Coronary artery (tissue), 2 donors: ENCODE results near the gene QRICH2.
"Not testable (repeated sequence)": the region's sequence is repeated elsewhere in the genome, so short reads cannot be mapped to it uniquely, and the experiment has no call there.

Experiments used
- DNase-seq: peaks from one replicate; pipeline ENCODE4 v3.0.0-alpha.2; 2017; ENCODE audit warnings: low spot score
- H3K27ac ChIP-seq, 2 donors: fragments of 200-600 bp; sonication (generic); one replicate each; pipeline ENCODE4 v1.5.1; 2016 to 2019
- H3K4me3 ChIP-seq: fragments of 200-600 bp; sonication (generic); 2 replicates; pipeline ENCODE4 v1.5.1; 2016; ENCODE audit warnings: mild to moderate bottlenecking, moderate library complexity
- TF ChIP-seq, protein P1 (sequence below): fragments of 200-600 bp; sonication (generic); IDR thresholded peaks from one replicate; pipeline ENCODE4 v1.5.1; 2019; ENCODE audit warnings: antibody characterized with exemption

Gene QRICH2

DNA sequence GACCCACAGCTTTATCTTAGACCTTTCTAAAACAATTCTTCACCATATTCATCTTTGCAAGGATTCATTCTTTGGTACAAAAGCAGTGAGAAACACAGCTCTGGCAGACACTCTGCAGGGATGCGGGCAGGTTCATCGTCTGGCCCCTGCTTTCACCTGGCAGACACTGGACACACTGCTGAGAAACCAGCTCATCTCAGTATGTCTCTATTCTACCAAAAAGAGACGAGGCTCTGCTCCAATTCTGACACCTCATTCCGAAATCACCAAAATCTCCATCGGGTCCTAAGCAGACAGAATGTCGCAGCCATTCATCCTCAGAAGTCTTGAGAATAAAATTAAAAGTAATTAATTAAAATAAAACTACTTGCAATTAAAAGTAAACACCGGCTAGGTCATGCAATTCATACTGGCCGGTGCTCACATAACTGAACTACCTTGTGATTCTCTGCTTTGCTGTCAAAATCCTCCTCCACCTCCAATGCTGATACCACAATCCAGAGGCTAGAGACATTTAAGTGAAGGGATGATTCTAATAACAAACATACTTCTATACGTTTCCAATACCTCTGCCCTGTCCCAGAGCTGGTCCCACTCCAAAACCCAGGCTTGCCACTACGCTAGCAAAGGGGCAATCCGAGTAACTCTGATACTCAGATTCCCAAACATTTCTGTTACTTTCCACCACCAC, 69.1 kb downstream of the QRICH2 start:
- TF ChIP-seq, protein P1, sequence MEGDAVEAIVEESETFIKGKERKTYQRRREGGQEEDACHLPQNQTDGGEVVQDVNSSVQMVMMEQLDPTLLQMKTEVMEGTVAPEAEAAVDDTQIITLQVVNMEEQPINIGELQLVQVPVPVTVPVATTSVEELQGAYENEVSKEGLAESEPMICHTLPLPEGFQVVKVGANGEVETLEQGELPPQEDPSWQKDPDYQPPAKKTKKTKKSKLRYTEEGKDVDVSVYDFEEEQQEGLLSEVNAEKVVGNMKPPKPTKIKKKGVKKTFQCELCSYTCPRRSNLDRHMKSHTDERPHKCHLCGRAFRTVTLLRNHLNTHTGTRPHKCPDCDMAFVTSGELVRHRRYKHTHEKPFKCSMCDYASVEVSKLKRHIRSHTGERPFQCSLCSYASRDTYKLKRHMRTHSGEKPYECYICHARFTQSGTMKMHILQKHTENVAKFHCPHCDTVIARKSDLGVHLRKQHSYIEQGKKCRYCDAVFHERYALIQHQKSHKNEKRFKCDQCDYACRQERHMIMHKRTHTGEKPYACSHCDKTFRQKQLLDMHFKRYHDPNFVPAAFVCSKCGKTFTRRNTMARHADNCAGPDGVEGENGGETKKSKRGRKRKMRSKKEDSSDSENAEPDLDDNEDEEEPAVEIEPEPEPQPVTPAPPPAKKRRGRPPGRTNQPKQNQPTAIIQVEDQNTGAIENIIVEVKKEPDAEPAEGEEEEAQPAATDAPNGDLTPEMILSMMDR, result no peak
- no peak for DNase-seq
- peak overlapping the region; percentile 69 for H3K4me3 ChIP-seq
- H3K27ac ChIP-seq, result no peak overlapping the region

DNA sequence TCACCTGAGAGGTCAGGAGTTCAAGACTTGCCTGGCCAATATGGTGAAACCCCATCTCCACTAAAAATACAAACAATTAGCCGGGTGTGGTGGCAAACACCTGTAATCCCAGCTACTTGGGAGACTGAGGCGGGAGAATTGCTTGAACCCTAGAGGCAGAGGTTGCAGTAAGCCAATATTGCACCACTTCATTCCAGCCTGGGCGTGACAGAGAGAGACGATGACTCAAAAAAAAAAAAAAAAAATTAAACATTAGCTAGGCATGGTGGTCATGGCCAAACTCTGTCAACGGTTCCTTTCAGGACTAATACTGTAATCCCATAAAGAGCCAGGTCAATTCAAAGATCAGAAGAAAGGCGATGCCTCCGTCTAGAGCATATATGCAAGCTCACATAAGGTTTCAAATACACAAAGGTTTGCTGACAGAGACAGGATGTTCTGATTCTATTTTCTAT, 70.2 kb downstream of the QRICH2 start:
- no peak overlapping the region for H3K27ac ChIP-seq
- TF ChIP-seq, protein P1, result no peak

DNA sequence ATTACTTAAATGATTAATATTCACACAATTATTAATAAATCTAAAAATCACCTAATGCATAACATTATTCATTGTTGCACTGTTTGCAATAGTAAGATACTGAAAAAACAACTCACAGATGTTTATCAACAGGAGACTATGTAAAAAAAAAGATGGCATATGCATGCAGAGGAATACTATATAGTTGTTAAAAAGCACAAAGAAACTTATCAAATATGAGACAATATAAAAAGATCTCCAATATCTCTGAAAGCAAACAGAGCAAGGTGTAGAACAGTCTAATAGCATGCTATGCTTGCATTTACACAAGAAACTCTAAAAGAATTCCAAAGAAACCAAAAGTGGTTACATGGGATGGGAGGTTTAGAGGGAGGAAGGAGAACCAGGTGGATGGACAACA, 71.5 kb downstream of the QRICH2 start:
- Histone ChIP-seq H3K27ac (no peak overlapping the region), H3K4me3 (no peak overlapping the region)
- no peak for DNase-seq
- TF ChIP-seq, protein P1, result no peak

More for the DNA sequence above, 70.2 kb downstream of the QRICH2 start:
- no peak for DNase-seq
- no peak overlapping the region for H3K4me3 ChIP-seq

DNA sequence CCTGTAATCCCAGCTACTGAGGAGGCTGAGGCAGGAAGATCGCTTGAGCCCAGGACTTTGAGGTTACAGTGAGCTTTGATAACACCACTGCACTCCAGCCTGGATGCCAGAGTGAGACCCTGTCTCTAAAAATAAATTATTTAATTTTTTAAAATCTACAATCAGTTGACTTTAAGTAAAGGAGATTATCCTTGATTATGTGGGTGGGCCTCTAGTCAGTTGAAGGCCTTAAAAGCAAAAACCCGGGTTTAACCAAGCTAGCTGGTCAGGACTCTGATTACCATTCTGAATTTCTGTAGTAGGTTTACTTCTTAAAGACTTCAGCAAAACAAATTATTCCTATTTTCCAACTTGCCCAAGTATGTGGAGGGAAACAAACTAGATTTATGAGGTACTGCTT, 72.2 kb downstream of the QRICH2 start:
- no peak for DNase-seq
- Histone ChIP-seq H3K27ac (no peak overlapping the region), H3K4me3 (no peak overlapping the region)
- TF ChIP-seq, protein P1, result no peak

DNA sequence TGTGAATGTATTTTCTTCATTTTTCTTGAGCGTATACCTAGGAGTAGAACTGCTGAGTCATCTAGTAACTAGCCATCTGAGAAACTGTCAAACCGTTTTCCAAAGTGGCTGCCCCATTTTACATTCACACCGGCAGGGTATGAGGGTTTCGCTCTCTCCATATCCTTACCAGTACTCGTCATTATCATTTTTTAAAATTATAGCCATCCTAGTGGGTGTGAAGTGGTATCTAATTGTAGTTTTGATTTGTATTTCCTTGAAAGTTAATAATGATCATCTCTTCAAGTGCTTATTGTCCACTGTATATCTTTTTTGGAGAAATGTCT, 73.8 kb downstream of the QRICH2 start:
- H3K27ac ChIP-seq, result no peak overlapping the region
- H3K4me3 ChIP-seq, result no peak overlapping the region
- no peak for DNase-seq
- TF ChIP-seq, protein P1, result no peak

DNA sequence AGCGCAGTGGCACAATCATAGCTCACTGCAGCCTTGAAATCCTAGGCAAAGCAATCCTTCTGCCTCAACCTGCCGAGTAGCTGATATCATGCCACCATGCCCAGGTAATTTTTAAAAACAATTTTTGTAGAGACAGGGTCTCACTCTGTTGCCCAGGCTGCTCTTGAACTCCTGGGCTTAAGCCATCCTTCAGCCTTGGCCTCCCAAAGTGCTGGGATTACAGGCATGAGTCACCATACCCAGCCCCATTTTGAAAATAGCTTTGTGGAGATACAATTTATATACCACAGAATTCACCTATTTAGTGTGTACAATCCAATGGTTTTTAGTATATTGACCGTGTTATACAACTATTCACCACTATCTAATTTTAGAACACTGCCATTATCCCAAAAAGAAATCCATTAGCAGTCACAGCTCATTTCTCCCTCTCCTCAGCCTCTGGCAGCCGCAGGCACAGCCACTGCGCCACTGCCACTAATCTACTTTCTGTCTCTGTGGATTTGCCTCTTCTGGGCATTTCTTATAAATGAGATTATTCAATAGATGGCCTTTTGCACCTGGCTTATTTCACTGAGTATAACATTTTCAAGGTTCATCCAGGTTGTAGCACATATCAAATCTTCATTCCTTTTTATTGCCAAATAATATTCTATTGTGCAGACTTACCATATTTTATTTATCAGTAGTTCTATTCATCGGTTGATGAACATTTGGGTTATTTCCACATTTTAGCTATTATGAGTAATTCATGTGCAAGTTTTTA, 74.3 kb downstream of the QRICH2 start:
- no peak for DNase-seq
- TF ChIP-seq, protein P1, result no peak

DNA sequence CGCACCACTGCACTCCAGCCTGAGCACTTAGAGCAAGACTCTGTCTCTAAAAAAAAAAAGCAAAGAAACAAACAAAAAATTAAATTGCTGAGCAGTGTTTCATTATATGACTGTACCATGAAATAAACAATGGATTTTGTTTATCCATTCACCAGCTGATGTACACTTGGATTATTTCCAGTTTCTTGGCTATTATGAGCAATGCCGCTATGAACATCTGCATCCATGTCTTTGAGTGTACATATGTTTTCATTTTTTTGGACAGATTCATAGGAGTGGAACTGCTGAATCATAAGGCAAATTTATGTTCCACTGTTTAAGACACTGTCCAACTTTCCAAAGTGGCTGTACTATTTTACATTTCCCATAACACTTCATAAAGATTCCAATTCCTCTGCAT, 75.7 kb downstream of the QRICH2 start:
- Histone ChIP-seq H3K27ac (no peak overlapping the region), H3K4me3 (no peak overlapping the region)
- DNase-seq, result no peak
- TF ChIP-seq, protein P1, result no peak

More for the DNA sequence above, 74.3 kb downstream of the QRICH2 start:
- Histone ChIP-seq H3K4me3 (no peak overlapping the region), H3K27ac (no peak overlapping the region)

DNA sequence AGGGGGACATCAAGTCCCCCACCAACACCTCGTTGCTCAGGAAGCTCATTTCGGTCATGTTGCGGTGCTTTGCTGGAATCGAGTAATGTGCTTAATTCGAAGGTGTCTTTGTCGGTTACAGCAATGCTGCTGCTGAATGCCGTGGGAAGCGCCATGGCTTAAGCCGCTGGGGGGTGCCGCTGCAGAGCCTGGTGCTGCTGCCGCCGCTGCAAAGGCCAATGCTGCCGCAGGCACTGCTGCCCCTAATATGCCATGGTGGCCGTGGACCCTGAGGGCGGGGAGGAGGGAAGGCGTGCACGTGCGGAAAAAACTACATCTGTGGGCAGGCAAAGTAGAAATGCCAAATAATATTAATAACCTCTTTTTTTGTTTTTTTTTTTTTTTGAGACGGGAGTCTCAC, 81.3 kb downstream of the QRICH2 start:
- DNase-seq, H3K4me3 ChIP-seq, H3K27ac ChIP-seq: not testable (repeated sequence)

DNA sequence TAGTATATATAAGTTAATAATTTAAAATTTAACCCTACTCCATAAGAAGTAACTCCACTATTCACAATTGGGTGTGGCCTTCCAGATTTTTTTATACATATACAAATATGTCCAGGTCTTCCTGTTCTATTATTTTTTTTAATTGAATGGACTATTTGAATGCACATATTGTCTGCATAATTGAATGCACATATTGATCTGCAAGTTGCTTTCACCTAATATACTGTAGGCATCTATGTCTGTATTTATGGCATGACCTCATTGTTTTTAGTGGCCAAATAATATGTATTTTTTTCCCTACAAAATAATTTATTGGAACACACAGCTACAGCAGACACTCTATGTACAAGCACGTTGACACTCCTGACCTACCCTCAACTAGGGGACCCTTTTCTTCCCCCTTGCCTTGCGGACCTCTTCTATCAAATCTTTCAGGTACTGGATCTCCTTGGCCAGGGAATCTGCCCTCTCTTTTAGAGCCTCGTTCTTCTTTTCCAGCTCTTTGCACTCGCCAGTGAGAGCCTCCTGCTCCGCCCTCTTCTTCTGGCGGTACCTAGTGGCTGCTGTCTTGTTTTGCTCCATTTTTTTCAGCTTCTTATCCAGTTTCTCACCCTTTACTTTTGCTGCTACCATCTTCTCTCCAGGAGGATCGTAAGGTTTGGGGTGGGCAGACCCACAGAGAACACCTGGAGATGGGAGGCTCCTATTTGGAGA, 82.5 kb downstream of the QRICH2 start:
- H3K27ac ChIP-seq, DNase-seq, H3K4me3 ChIP-seq: not testable (repeated sequence)
